ENCODE data around the gene TSLP.

The TSLP gene

DNA sequence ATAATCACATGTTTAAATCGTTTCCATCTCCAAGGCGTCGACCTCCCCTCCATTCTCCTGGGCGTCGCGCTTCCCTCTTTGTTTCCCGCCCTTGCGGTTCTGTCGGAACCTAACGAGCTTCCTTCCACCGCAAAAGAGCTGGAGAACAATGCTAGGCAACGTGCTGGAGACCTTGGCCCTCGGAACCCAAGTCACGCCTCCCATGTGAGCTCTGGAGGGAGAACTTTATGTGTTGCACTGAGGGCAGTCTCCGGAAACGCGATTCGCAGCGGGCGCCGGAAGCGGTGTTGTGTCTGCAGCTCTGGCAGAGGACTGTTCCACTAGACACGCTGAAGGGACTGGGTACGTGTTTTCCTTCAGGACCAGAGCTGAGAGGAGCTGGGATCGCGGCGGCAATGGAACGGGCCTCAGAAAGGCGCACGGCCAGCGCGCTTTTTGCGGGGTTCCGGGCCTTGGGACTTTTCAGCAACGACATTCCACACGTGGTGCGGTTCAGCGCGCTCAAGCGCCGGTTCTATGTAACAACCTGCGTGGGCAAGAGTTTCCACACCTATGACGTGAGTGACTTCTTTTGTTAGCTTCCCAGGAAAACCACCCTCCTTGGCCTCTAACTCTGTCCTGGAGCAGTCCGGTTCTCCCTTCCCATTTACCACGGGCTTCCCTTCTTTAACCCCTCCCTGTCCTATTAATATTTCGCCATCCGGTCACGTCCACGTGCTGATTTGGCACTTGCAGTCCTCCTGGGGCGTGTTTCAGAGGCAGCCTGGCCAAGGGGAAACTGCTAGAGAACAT lies 20.7 kb downstream of the TSLP start, which contains the start of gene WDR36:
Gene WDR36, plus strand, starts transcription at position 287 of the 792 bp plus-strand sequence. Its CDS starts 109 bp downstream, at position 396.
- Histone ChIP-seq H3K36me3 (ENCODE audit: low read depth) (peaks cover 35% of the 10 kb centered on the region), H3K27ac (ENCODE audit: poor library complexity, severe bottlenecking) (peak within 1 kb of the TSS; percentile 55), H3K9me3 (ENCODE audit: severe bottlenecking) (no peaks in the 10 kb centered on the region), H3K4me3 (ENCODE audit: severe bottlenecking) (peak within 1 kb of the TSS; percentile 93), H3K27me3 (ENCODE audit: insufficient read depth, poor library complexity, severe bottlenecking) (no peaks in the 10 kb centered on the region), H3K4me1 (ENCODE audit: insufficient read depth, poor library complexity, severe bottlenecking) (peaks cover 15% of the 10 kb centered on the region)
- DNase-seq (ENCODE audit: low spot score): peak; percentile 93
- TF ChIP-seq, protein P1, sequence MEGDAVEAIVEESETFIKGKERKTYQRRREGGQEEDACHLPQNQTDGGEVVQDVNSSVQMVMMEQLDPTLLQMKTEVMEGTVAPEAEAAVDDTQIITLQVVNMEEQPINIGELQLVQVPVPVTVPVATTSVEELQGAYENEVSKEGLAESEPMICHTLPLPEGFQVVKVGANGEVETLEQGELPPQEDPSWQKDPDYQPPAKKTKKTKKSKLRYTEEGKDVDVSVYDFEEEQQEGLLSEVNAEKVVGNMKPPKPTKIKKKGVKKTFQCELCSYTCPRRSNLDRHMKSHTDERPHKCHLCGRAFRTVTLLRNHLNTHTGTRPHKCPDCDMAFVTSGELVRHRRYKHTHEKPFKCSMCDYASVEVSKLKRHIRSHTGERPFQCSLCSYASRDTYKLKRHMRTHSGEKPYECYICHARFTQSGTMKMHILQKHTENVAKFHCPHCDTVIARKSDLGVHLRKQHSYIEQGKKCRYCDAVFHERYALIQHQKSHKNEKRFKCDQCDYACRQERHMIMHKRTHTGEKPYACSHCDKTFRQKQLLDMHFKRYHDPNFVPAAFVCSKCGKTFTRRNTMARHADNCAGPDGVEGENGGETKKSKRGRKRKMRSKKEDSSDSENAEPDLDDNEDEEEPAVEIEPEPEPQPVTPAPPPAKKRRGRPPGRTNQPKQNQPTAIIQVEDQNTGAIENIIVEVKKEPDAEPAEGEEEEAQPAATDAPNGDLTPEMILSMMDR (IDR thresholded peaks at IDR 0.05; ENCODE audit: poor library complexity, severe bottlenecking): no peak
- ATAC-seq (ENCODE audit: low read depth): peak; percentile 94

DNA sequence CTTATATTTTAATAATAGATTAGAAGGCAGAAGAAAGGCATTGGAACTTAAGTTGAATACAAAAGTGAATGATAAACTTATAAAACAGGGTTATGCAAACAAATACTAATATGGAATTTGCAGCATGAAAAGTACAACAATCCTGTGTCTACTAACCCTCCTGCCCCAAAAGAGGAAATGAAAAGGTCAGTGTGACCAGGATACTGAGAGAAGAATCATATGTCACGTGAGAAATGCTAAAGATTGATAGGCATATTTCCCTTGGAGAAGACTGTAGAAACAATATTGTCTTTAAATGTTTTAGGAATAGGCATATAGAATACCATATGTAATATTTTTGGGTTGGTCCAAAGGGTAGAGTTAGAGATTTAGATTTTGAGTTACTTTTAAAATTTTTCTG lies 24.5 kb downstream of the TSLP start:
- TF ChIP-seq, protein P1 (IDR thresholded peaks at IDR 0.05; ENCODE audit: poor library complexity, severe bottlenecking): no peak
- ATAC-seq (ENCODE audit: low read depth) (no peak), DNase-seq (ENCODE audit: low spot score) (no peak)
- H3K36me3 ChIP-seq (ENCODE audit: low read depth): peaks cover 72% of the 10 kb centered on the region
- H3K4me1 ChIP-seq (ENCODE audit: insufficient read depth, poor library complexity, severe bottlenecking): peaks cover 15% of the 10 kb centered on the region
- H3K27ac ChIP-seq (ENCODE audit: poor library complexity, severe bottlenecking): no peak overlapping the region
- no peak overlapping the region for H3K4me3 ChIP-seq (ENCODE audit: severe bottlenecking)
- H3K9me3 ChIP-seq (ENCODE audit: severe bottlenecking): no peaks in the 10 kb centered on the region
- H3K27me3 ChIP-seq (ENCODE audit: insufficient read depth, poor library complexity, severe bottlenecking): no peaks in the 10 kb centered on the region

DNA sequence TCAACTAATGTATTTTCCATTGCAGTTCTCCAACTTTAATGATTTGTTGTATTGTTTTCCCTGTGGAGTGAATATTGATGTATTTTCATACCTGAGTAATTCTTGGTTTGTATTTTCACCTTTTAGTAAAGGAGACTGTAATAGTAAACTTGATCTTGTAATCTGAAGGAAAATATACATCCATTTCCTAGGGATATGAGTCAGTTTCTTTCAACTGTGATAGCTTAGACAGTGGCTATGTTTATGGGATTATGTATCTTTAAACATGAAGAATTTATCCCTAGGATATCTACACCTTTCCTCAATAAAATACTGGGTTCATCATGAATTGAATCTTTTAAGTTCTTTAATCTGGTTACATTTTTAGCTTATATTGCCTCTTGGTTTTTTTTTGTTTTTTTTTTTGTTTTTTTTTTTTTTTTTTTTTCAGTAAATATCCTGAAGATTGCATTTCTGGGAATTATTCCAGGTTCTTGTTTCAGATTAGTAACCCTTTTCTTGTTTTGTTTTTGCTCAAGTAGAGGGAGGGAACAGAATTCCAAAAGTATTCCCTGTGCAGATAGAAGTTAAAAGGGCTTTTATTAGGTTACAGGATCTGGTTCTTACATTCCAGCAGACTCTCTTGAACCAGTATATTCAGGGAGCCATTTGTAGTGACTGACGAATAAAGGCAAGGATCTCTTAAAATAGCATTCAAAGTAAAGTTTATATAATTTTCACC lies 27.7 kb downstream of the TSLP start:
- Histone ChIP-seq H3K9me3 (ENCODE audit: severe bottlenecking) (no peaks in the 10 kb centered on the region), H3K36me3 (ENCODE audit: low read depth) (peaks cover 98% of the 10 kb centered on the region), H3K4me1 (ENCODE audit: insufficient read depth, poor library complexity, severe bottlenecking) (peaks cover 3% of the 10 kb centered on the region), H3K27me3 (ENCODE audit: insufficient read depth, poor library complexity, severe bottlenecking) (no peaks in the 10 kb centered on the region), H3K27ac (ENCODE audit: poor library complexity, severe bottlenecking) (no peak overlapping the region), H3K4me3 (ENCODE audit: severe bottlenecking) (no peak overlapping the region)
- ATAC-seq (ENCODE audit: low read depth) (no peak), DNase-seq (ENCODE audit: low spot score) (no peak)
- TF ChIP-seq, protein P1 (IDR thresholded peaks at IDR 0.05; ENCODE audit: poor library complexity, severe bottlenecking): no peak

DNA sequence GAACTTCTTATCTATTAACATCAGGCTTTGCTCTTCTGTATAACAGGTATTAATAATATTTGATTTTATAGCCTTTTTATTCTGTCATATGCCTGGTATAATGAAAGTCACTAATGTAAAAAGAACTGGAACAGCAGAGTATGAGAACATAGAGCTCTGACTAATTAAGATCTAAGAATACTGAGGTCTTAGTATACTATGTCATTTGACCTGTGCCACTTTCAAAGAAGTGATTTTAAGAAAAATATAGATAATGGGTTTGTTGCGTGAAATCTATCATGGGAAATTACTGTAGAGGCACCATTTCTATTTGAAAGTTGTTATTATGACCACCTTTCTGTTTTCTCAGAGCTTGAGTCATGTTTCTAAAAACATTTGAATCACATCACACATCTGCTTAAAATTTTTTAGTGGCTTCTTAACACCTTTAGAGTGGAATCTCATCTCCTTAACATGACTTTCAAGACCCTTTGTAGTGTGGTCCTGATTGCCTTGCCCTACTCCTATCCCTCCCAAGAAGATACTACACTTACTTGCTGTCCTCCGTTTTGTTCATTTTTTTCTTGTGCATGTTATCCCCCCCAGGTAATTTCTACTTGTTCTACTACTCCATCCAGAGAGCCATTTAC lies 34.9 kb downstream of the TSLP start:
- H3K27me3 ChIP-seq (ENCODE audit: insufficient read depth, poor library complexity, severe bottlenecking): no peaks in the 10 kb centered on the region
- DNase-seq (ENCODE audit: low spot score) (no peak), ATAC-seq (ENCODE audit: low read depth) (no peak)
- H3K4me1 ChIP-seq (ENCODE audit: insufficient read depth, poor library complexity, severe bottlenecking): no peaks in the 10 kb centered on the region
- no peak overlapping the region for H3K27ac ChIP-seq (ENCODE audit: poor library complexity, severe bottlenecking)
- H3K4me3 ChIP-seq (ENCODE audit: severe bottlenecking): no peak overlapping the region
- H3K36me3 ChIP-seq (ENCODE audit: low read depth): peaks cover 100% of the 10 kb centered on the region
- H3K9me3 ChIP-seq (ENCODE audit: severe bottlenecking): no peaks in the 10 kb centered on the region
- TF ChIP-seq, protein P1 (IDR thresholded peaks at IDR 0.05; ENCODE audit: poor library complexity, severe bottlenecking): no peak

All from RWPE2 (cell line).